Neural crest cell (in vitro differentiated cells): ENCODE measurements around the gene MBD2. TPM values are rescaled to one million over a fixed set of nuclear protein-coding genes. Genes with fewer than 3 reads are reported as not detected.

Experiments used
- DNase-seq: peaks from one replicate; pipeline ENCODE4 v3.0.0; 2021; ENCODE audit warnings: low read depth, mixed read lengths, low spot score
- H3K27ac Mint-ChIP-seq: one replicate; pipeline ENCODE4 v1.8.0; 2021; ENCODE audit warnings: mild to moderate bottlenecking, mixed read lengths; ENCODE audit not compliant: unreplicated experiment
- H3K27me3 Mint-ChIP-seq: 2 replicates; pipeline ENCODE4 v1.8.0; 2021; ENCODE audit warnings: low read depth, mild to moderate bottlenecking, mixed read lengths
- H3K36me3 Mint-ChIP-seq: 2 replicates; pipeline ENCODE4 v1.8.0; 2021; ENCODE audit warnings: low read depth, mild to moderate bottlenecking, mixed read lengths
- H3K4me1 Mint-ChIP-seq: 2 replicates; pipeline ENCODE4 v1.8.0; 2021; ENCODE audit warnings: mixed read lengths
- H3K4me3 Mint-ChIP-seq: one replicate; pipeline ENCODE4 v1.8.0; 2021; ENCODE audit warnings: mild to moderate bottlenecking, mixed read lengths
- H3K9me3 Mint-ChIP-seq: 2 replicates; pipeline ENCODE4 v1.8.0; 2021; ENCODE audit warnings: mixed read lengths
- CTCF ChIP-seq: fragments of 200-600 bp; sonication (generic); conservative IDR thresholded peaks from 2 replicates; pipeline ENCODE4 v1.5.0; 2021; ENCODE audit warnings: antibody characterized with exemption, mild to moderate bottlenecking
- total RNA-seq: library from RNA; stranded (reverse); gene quantifications from 2 replicates; pipeline ENCODE4 v1.2.1, GENCODE V29; 2021

The MBD2 gene
- total RNA-seq, 1 donor from 2014 or later: 36.2 TPM

GRCh38 chr18:54233747-54234146 lies 9.3 kb upstream of the MBD2 start:
- Mint-ChIP-seq H3K36me3 (no peaks in the 10 kb centered on the region), H3K9me3 (peaks cover 2% of the 10 kb centered on the region), H3K4me3 (no peak overlapping the region), H3K27me3 (no peaks in the 10 kb centered on the region), H3K27ac (no peak overlapping the region), H3K4me1 (peaks cover 7% of the 10 kb centered on the region)
- DNase-seq: no peak
- no peak for TF ChIP-seq CTCF

GRCh38 chr18:54233228-54233625 lies 8.8 kb upstream of the MBD2 start:
- Mint-ChIP-seq H3K4me3 (no peak overlapping the region), H3K36me3 (no peaks in the 10 kb centered on the region), H3K4me1 (peaks cover 7% of the 10 kb centered on the region), H3K27ac (no peak overlapping the region), H3K9me3 (peaks cover 2% of the 10 kb centered on the region), H3K27me3 (no peaks in the 10 kb centered on the region)
- TF ChIP-seq CTCF: no peak
- DNase-seq: no peak

- TF ChIP-seq CTCF: no peak
- Mint-ChIP-seq H3K4me1 (peaks cover 7% of the 10 kb centered on the region), H3K9me3 (peaks cover 2% of the 10 kb centered on the region), H3K27me3 (no peaks in the 10 kb centered on the region), H3K4me3 (no peak overlapping the region), H3K36me3 (no peaks in the 10 kb centered on the region), H3K27ac (no peak overlapping the region)
- DNase-seq: no peak
Observed at GRCh38 chr18:54232485-54233227, 8.2 kb upstream of the MBD2 start.

- Mint-ChIP-seq H3K9me3 (peaks cover 2% of the 10 kb centered on the region), H3K4me1 (peaks cover 13% of the 10 kb centered on the region), H3K4me3 (no peak overlapping the region), H3K36me3 (no peaks in the 10 kb centered on the region), H3K27ac (no peak overlapping the region), H3K27me3 (no peaks in the 10 kb centered on the region)
- DNase-seq: no peak
- no peak for TF ChIP-seq CTCF
Observed at GRCh38 chr18:54229421-54230059, 5.1 kb upstream of the MBD2 start.

GRCh38 chr18:54228364-54228763 lies 3.9 kb upstream of the MBD2 start:
- no peaks in the 10 kb centered on the region for H3K27me3 Mint-ChIP-seq
- H3K36me3 Mint-ChIP-seq: no peaks in the 10 kb centered on the region
- peaks cover 16% of the 10 kb centered on the region for H3K4me1 Mint-ChIP-seq
- H3K27ac Mint-ChIP-seq: no peak overlapping the region
- no peak overlapping the region for H3K4me3 Mint-ChIP-seq
- peaks cover 2% of the 10 kb centered on the region for H3K9me3 Mint-ChIP-seq
- DNase-seq: no peak
- TF ChIP-seq CTCF: no peak
